SK-N-SH (cell line): Measurements from ENCODE around the gene COL4A2. TPM values are rescaled to one million over a fixed set of nuclear protein-coding genes. Genes with fewer than 3 reads are reported as not detected.

ENCODE experiments used
- CTCF ChIA-PET: fragments of 300-600, 350-600 bp; formaldehyde crosslinking; extraction: SDS; loops from one replicate; lab custom pipeline; 2021; lab: Yijun Ruan, JAX
- POLR2A ChIA-PET: fragments of 350-600 bp; sonication (Branson Sonifier 250); formaldehyde crosslinking; extraction: SDS; loops from one replicate; lab custom pipeline; 2020; ENCODE audit warnings: antibody characterized with exemption, inconsistent platforms; lab: Yijun Ruan, JAX
- DNase-seq: peaks from one replicate; pipeline ENCODE4 v3.0.0; 2012
- H2AFZ ChIP-seq: fragments of 200-600 bp; sonication (generic); 2 replicates; pipeline ENCODE4 v1.8.1; 2016; ENCODE audit warnings: antibody characterized with exemption, mild to moderate bottlenecking, low read depth
- H3F3A ChIP-seq: fragments of 200-600 bp; sonication (generic); replicated peaks from 2 replicates; pipeline ENCODE3; 2016; ENCODE audit warnings: antibody characterized with exemption, mild to moderate bottlenecking; ENCODE audit not compliant: insufficient read depth
- H3K27ac ChIP-seq, 2 experiments: fragments of 200-500 bp in 1 of 2; fragments of 200-600 bp in 1 of 2; sonication (Bioruptor generic) in 1 of 2; sonication (generic), shearing (Covaris generic) in 1 of 2; 2 replicates each; pipeline versions ENCODE4 v1.5.1 to v1.6.1; 2014 to 2016; ENCODE audit warnings: low read depth in 2 of 2, inconsistent platforms in 1 of 2, low read length in 1 of 2, mild to moderate bottlenecking in 1 of 2, mixed read lengths in 1 of 2
- H3K27me3 ChIP-seq: fragments of 200-600 bp; sonication (generic), shearing (Covaris generic); 2 replicates; pipeline ENCODE4 v1.6.1; 2016; ENCODE audit warnings: mixed run types; ENCODE audit not compliant: insufficient read depth
- H3K36me3 ChIP-seq, 2 experiments: fragments of 200-500 bp in 1 of 2; fragments of 200-600 bp in 1 of 2; sonication (Bioruptor generic) in 1 of 2; sonication (generic) in 1 of 2; replicated peaks in 1 of 2; 2 replicates each; pipeline versions ENCODE3 to v1.5.1; 2014 to 2016; ENCODE audit warnings: low read length in 1 of 2, mild to moderate bottlenecking in 1 of 2; ENCODE audit not compliant: insufficient read depth in 2 of 2, control insufficient read depth in 1 of 2
- H3K4me1 ChIP-seq, 2 experiments: fragments of 200-500 bp in 1 of 2; fragments of 200-600 bp in 1 of 2; sonication (Bioruptor generic) in 1 of 2; sonication (generic), shearing (Covaris generic) in 1 of 2; 2 replicates each; pipeline versions ENCODE4 v1.5.1 to v1.6.1; 2014 to 2016; ENCODE audit warnings: low read depth in 1 of 2, low read length in 1 of 2, mixed run types in 1 of 2; ENCODE audit not compliant: insufficient read depth in 2 of 2, control insufficient read depth in 1 of 2
- H3K4me2 ChIP-seq: fragments of 200-600 bp; sonication (generic), shearing (Covaris generic); 2 replicates; pipeline ENCODE4 v1.6.1; 2017; ENCODE audit warnings: mixed run types
- H3K4me3 ChIP-seq, 2 experiments: fragments of 200-500 bp in 1 of 2; fragments of 200-600 bp in 1 of 2; sonication (Bioruptor generic) in 1 of 2; sonication (generic), shearing (Covaris generic) in 1 of 2; 2 replicates each; pipeline versions ENCODE4 v1.5.1 to v1.8.1; 2014 to 2016; ENCODE audit warnings: low read depth in 2 of 2, inconsistent platforms in 1 of 2, low read length in 1 of 2, mild to moderate bottlenecking in 1 of 2, mixed read lengths in 1 of 2, moderate library complexity in 1 of 2
- H3K79me2 ChIP-seq: fragments of 200-600 bp; sonication (generic); 2 replicates; pipeline ENCODE4 v1.8.1; 2017; ENCODE audit warnings: mild to moderate bottlenecking; ENCODE audit not compliant: insufficient read depth
- H3K9ac ChIP-seq: fragments of 200-600 bp; sonication (generic); 2 replicates; pipeline ENCODE4 v1.6.1; 2017; ENCODE audit warnings: mixed run types
- H3K9me2 ChIP-seq: fragments of 200-600 bp; sonication (generic); 2 replicates; pipeline ENCODE4 v1.6.1; 2017; ENCODE audit warnings: mixed run types
- H3K9me3 ChIP-seq: fragments of 200-600 bp; sonication (generic); 2 replicates; pipeline ENCODE4 v1.6.1; 2017; ENCODE audit warnings: mixed run types, mild to moderate bottlenecking, moderate library complexity
- H4K20me1 ChIP-seq: fragments of 200-600 bp; sonication (generic); 2 replicates; pipeline ENCODE4 v1.6.1; 2017; ENCODE audit warnings: mild to moderate bottlenecking, mixed run types; ENCODE audit not compliant: insufficient read depth
- IRF3 ChIP-seq: fragments of 150-350 bp; IDR thresholded peaks from 2 replicates; pipeline ENCODE4 v1.6.1; 2016; ENCODE audit warnings: mild to moderate bottlenecking, low read depth, low read length
- MAX ChIP-seq: IDR thresholded peaks from 2 replicates; pipeline ENCODE4 v1.4.0; 2012; ENCODE audit warnings: low read depth
- MEF2A ChIP-seq: IDR thresholded peaks from 2 replicates; pipeline ENCODE4 v1.4.0; 2012; ENCODE audit warnings: low read depth, borderline replicate concordance
- MXI1 ChIP-seq: IDR thresholded peaks from 2 replicates; pipeline ENCODE4 v1.6.1; 2012; ENCODE audit warnings: mild to moderate bottlenecking, low read depth, low read length, improper control_type of control experiment
- NFIC ChIP-seq: IDR thresholded peaks from 2 replicates; pipeline ENCODE4 v1.4.0; 2012; ENCODE audit warnings: borderline replicate concordance
- PBX3 ChIP-seq: IDR thresholded peaks from 2 replicates; pipeline ENCODE4; 2012
- POLR2AphosphoS5 ChIP-seq: IDR thresholded peaks from 2 replicates; pipeline ENCODE4 v1.6.1; 2012; ENCODE audit warnings: low read depth, low read length
- RAD21 ChIP-seq: IDR thresholded peaks from 2 replicates; pipeline ENCODE4 v1.6.1; 2012; ENCODE audit warnings: mild to moderate bottlenecking, low read length
- REST ChIP-seq: IDR thresholded peaks from 2 replicates; pipeline ENCODE4 v1.6.1; 2012; ENCODE audit warnings: mild to moderate bottlenecking, low read depth, low read length, moderate library complexity
- RFX5 ChIP-seq: IDR thresholded peaks from 2 replicates; pipeline ENCODE4 v1.6.1; 2012; ENCODE audit warnings: mild to moderate bottlenecking, improper control_type of control experiment, low read length
- SIN3A ChIP-seq: IDR thresholded peaks from 2 replicates; pipeline ENCODE4 v1.6.1; 2012; ENCODE audit warnings: low read depth, mild to moderate bottlenecking, low read length, moderate library complexity, borderline replicate concordance
- TCF12 ChIP-seq: IDR thresholded peaks from 2 replicates; pipeline ENCODE4 v1.4.0; 2012
- TEAD4 ChIP-seq: IDR thresholded peaks from 2 replicates; pipeline ENCODE4 v1.4.0; 2012; ENCODE audit warnings: mild to moderate bottlenecking, borderline replicate concordance; ENCODE audit not compliant: insufficient read depth
- USF1 ChIP-seq: IDR thresholded peaks from 2 replicates; pipeline ENCODE4 v1.4.0; 2012; ENCODE audit warnings: low read depth, borderline replicate concordance
- USF2 ChIP-seq: fragments of 150-350 bp; IDR thresholded peaks from 2 replicates; pipeline ENCODE4 v1.6.1; 2017; ENCODE audit warnings: antibody characterized with exemption, low read length, low read depth, borderline replicate concordance
- YY1 ChIP-seq: IDR thresholded peaks from 2 replicates; pipeline ENCODE4 v1.4.0; 2012; ENCODE audit warnings: low read depth, mild to moderate bottlenecking
- ZBTB33 ChIP-seq: IDR thresholded peaks from 2 replicates; pipeline ENCODE4 v1.4.0; 2012; ENCODE audit warnings: low read depth, borderline replicate concordance
- WGBS: methylation state at CpG from one replicate; pipeline ENCODE4 v1.1.6; 2017; ENCODE audit warnings: low lambda C conversion rate; 5-methylcytosine and 5-hydroxymethylcytosine counted together
- polyA plus RNA-seq, 3 experiments: library from polyadenylated mRNA; depleted of rRNA; stranded (reverse); fragments of >200 nt; gene quantifications; 2 replicates each; pipeline ENCODE4 v1.2.3, GENCODE V29; 2012

Gene COL4A2
- polyA plus RNA-seq, 1 of the 3 experiments (the other 2 are of a cell fraction) = 137 TPM

GRCh38 chr13:110336681-110337080 lies 29.6 kb downstream of the COL4A2 start (continued):
- TF ChIP-seq NFIC = no peak
- no peak for TF ChIP-seq RAD21
- TF ChIP-seq USF2 = no peak

- Histone ChIP-seq H2AFZ (no peak overlapping the region), H3K79me2 (peaks cover 97% of the 10 kb centered on the region), H3K4me2 (no peak overlapping the region), H3K36me3 (peaks cover 0 to 5% of the 10 kb centered on the region in 2 experiments), H3K9ac (no peak overlapping the region), H3K4me1 (peaks cover 0 to 37% of the 10 kb centered on the region in 2 experiments; a peak in 3 of 4 replicates), H3K27me3 (no peaks in the 10 kb centered on the region), H3K27ac (no peak overlapping the region; a peak in 1 of 4 replicates), H3K9me3 (no peaks in the 10 kb centered on the region), H3K9me2 (no peaks in the 10 kb centered on the region), H3F3A (no peaks in the 10 kb centered on the region), H3K4me3 (no peak overlapping the region), H4K20me1 (no peaks in the 10 kb centered on the region)
- ChIA-PET POLR2A (no interaction called here), CTCF (interaction anchor here (1.3 kb wide), 1 partner anchor 75 kb away, joined by 3 read pairs; no protein-coding TSS in a partner anchor)
- WGBS = 92% methylated on average over 4 of the region's 7 CpGs
- TF ChIP-seq USF1 (no peak), IRF3 (no peak), MAX (no peak), MEF2A (no peak), TCF12 (no peak), POLR2AphosphoS5 (no peak), REST (no peak), RFX5 (no peak), TEAD4 (no peak), PBX3 (no peak), MXI1 (no peak), ZBTB33 (no peak), SIN3A (no peak), YY1 (no peak)
- no peak for DNase-seq
Measured at GRCh38 chr13:110337247-110337646, 30.2 kb downstream of the COL4A2 start.
